HepG2 (cell line): ENCODE results near the gene FANCE. TPM values are rescaled to one million over a fixed set of nuclear protein-coding genes. Genes with fewer than 3 reads are reported as not detected.

ENCODE experiments used
- ATAC-seq: fragments of 200-7000 bp; cut with Tn5 transposase; 3 replicates; pipeline ENCODE4 v1.9.1; 2020; ENCODE audit warnings: mild to moderate bottlenecking, moderate library complexity
- BruUV-seq: library from RNA; stranded (reverse); fragments of 400-500 nt; replicated peaks from 2 replicates; lab custom pipeline; 2021; lab: Mats Ljungman, UMichigan
- CTCF ChIA-PET: fragments of 300-600 bp; formaldehyde crosslinking; extraction: SDS; loops from one replicate; lab custom pipeline; 2021; ENCODE audit warnings: low total read pairs, inconsistent platforms, low intra/inter-chr PET ratio; lab: Yijun Ruan, JAX
- POLR2A ChIA-PET: fragments of 350-600 bp; sonication (Branson Sonifier 250); formaldehyde crosslinking; loops from one replicate; lab custom pipeline; 2020; ENCODE audit warnings: antibody characterized with exemption, inconsistent platforms; lab: Yijun Ruan, JAX
- DNase-seq: peaks from one replicate; pipeline ENCODE4 v3.0.0-alpha.2; 2015; ENCODE audit warnings: low spot score
- FAIRE-seq: peaks from 3 replicates; lab custom pipeline; 2011; peaks lifted over from hg19 to GRCh38; lab: Jason Lieb, UNC
- H2AFZ ChIP-seq: one replicate; pipeline ENCODE4 v1.6.1; 2011; ENCODE audit warnings: low read length, inconsistent platforms
- H3K27ac ChIP-seq: fragments of 300-600 bp; 3 replicates; pipeline ENCODE4 v1.8.0; 2011; ENCODE audit warnings: mixed run types, mild to moderate bottlenecking, mixed read lengths, low read length, inconsistent platforms; ENCODE audit not compliant: insufficient read depth; ENCODE audit errors: extremely low read length
- H3K27me3 ChIP-seq, 2 experiments: fragments of 200-600 bp in 1 of 2; 2 replicates in 1 of 2; 3 replicates in 1 of 2; pipeline versions ENCODE4 v1.6.0 to v1.8.0; 2011; ENCODE audit warnings: low read length in 2 of 2, mild to moderate bottlenecking in 2 of 2, moderate library complexity in 2 of 2, inconsistent platforms in 1 of 2; ENCODE audit not compliant: insufficient read depth in 2 of 2, control insufficient read depth in 1 of 2
- H3K36me3 ChIP-seq, 2 experiments: fragments of 200-600 bp in 1 of 2; replicated peaks in 1 of 2; 2 replicates in 1 of 2; 3 replicates in 1 of 2; pipeline versions ENCODE4 v1.5.1 to v1.8.0; 2011; ENCODE audit warnings: low read length in 2 of 2, inconsistent platforms in 1 of 2; ENCODE audit not compliant: insufficient read depth in 2 of 2, control insufficient read depth in 1 of 2
- H3K4me1 ChIP-seq: 2 replicates; pipeline ENCODE4 v1.5.1; 2012; ENCODE audit warnings: low read length, inconsistent platforms; ENCODE audit not compliant: insufficient read depth
- H3K4me2 ChIP-seq: 2 replicates; pipeline ENCODE4 v1.6.0; 2011; ENCODE audit warnings: low read depth, low read length, inconsistent platforms
- H3K4me3 ChIP-seq, 3 experiments: fragments of 200-600 bp in 1 of 3; sonication (generic), shearing (Covaris generic) in 1 of 3; replicated peaks in 1 of 3; 2 replicates each; pipeline ENCODE4 v1.5.1; 2011 to 2016; ENCODE audit warnings: low read length in 3 of 3, inconsistent platforms in 2 of 3, low read depth in 2 of 3, mild to moderate bottlenecking in 2 of 3, control low read depth in 1 of 3, mixed read lengths in 1 of 3; ENCODE audit not compliant: insufficient read depth in 1 of 3
- H3K79me2 ChIP-seq: one replicate; pipeline ENCODE4 v1.6.1; 2011; ENCODE audit warnings: low read length, inconsistent platforms; ENCODE audit not compliant: insufficient read depth
- H3K9ac ChIP-seq: 2 replicates; pipeline ENCODE4 v1.6.0; 2011; ENCODE audit warnings: mild to moderate bottlenecking, low read depth, low read length, inconsistent platforms; ENCODE audit not compliant: insufficient read depth
- H3K9me3 ChIP-seq: 2 replicates; pipeline ENCODE4 v1.5.1; 2012; ENCODE audit warnings: mild to moderate bottlenecking, low read length
- H4K20me1 ChIP-seq: 2 replicates; pipeline ENCODE4 v1.6.0; 2011; ENCODE audit warnings: inconsistent platforms, mild to moderate bottlenecking, low read length, moderate library complexity; ENCODE audit not compliant: insufficient read depth
- MBNL3 ChIP-seq: fragments of 250-450 bp; sonication (Bioruptor Pico); conservative IDR thresholded peaks from 2 replicates; pipeline ENCODE4 v1.8.0; 2022; ENCODE audit warnings: mild to moderate bottlenecking, inconsistent platforms
- MXD4 ChIP-seq: IDR thresholded peaks from 2 replicates; pipeline ENCODE4 v1.6.1; 2016; ENCODE audit warnings: mild to moderate bottlenecking, missing biosample characterization, missing genetic modification reagents
- RBM22 ChIP-seq: fragments of 200-400 bp; formaldehyde crosslinking; optimal IDR thresholded peaks from 2 replicates; pipeline ENCODE3; 2017; ENCODE audit warnings: mild to moderate bottlenecking, low read length, moderate library complexity
- REL ChIP-seq: sonication (generic); formaldehyde crosslinking; conservative IDR thresholded peaks from 2 replicates; pipeline ENCODE4 v1.8.0; 2022; ENCODE audit warnings: mild to moderate bottlenecking, missing genetic modification reagents, moderate library complexity
- TCF12 ChIP-seq, 2 experiments: fragments of 450-650 bp in 1 of 2; sonication (generic) in 1 of 2; formaldehyde crosslinking in 1 of 2; IDR thresholded peaks; 2 replicates each; pipeline versions ENCODE4 v1.6.1 to v1.8.0; 2017 to 2022; ENCODE audit warnings: antibody characterized with exemption in 1 of 2, mild to moderate bottlenecking in 1 of 2, missing genetic modification reagents in 1 of 2, moderate library complexity in 1 of 2
- ZNF773 ChIP-seq: sonication (generic); formaldehyde crosslinking; IDR thresholded peaks from 2 replicates; pipeline ENCODE4 v1.4.0; 2020; ENCODE audit warnings: missing genetic modification reagents, borderline replicate concordance
- WGBS: methylation state at CpG from one replicate; pipeline ENCODE4 v1.1.6; 2017; ENCODE audit warnings: low lambda C conversion rate; 5-methylcytosine and 5-hydroxymethylcytosine counted together
- in situ Hi-C: cut with HindIII; loops from 2 replicates; pipeline ENCODE4 v1.10.0; 2017; ENCODE audit warnings: low pct_unique_long_range_greater_than_20kb; ENCODE audit not compliant: extremely low pct_ligation_motif_present
- intact Hi-C: fragments of 100-400 bp; cut with micrococcal nuclease; formaldehyde crosslinking; loops from one replicate; pipeline ENCODE4 v1.10.0; 2022; ENCODE audit not compliant: unreplicated experiment
- polyA plus RNA-seq, 8 experiments: library from polyadenylated mRNA; depleted of rRNA in 3 of 8; stranded (reverse) in 7 of 8; unstranded in 1 of 8; fragments of >200 nt; fragmentation: Illumina TruSeq in 4 of 8; extraction: Trizol in 4 of 8; gene quantifications; 2 replicates each; pipeline versions ENCODE4 v1.2.1 to v1.2.3, GENCODE V29; 2011 to 2016; ENCODE audit warnings: low read depth in 4 of 8, missing spikeins in 1 of 8, mixed read lengths in 1 of 8; ENCODE audit not compliant: insufficient read depth in 1 of 8
- total RNA-seq, 5 experiments: library from RNA; depleted of rRNA; stranded (reverse); fragments of >200 nt; fragmentation: Illumina TruSeq; extraction: Trizol; gene quantifications; 2 replicates each; pipeline ENCODE4 v1.2.3, GENCODE V29; 2016; ENCODE audit warnings: low read depth in 1 of 5
- TF ChIP-seq, protein P1 (sequence below): sonication (generic); formaldehyde crosslinking; IDR thresholded peaks from 2 replicates; pipeline ENCODE4 v1.9.0; 2021; ENCODE audit warnings: missing genetic modification reagents, borderline replicate concordance

The FANCE gene
- total and polyA plus RNA-seq, 2 of the 13 experiments (the other 11 are each of a cell fraction or from before 2014, with no cell fraction given), result 7.1 to 11.2 TPM

DNA sequence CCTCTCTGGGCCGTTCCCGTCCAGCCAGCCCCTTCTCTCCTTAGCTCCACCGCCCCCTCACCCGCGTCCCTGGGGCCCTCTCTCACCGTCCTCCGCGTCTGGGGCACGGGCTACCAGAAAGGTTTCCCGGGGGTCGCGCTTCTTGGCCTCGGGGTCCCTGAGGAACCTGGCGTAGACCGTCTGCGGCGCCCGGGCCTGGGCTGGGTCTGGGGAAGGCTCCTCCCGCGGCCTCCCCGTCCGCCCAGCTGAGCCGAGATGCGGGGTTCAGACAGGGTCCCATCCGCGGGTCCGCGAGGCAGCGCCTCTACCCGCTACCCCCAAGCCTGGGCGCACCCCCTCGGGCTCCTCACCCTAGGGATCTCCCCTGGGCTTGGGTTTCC is 59.4 kb downstream of the FANCE start:
- Histone ChIP-seq H2AFZ (no peak overlapping the region), H4K20me1 (no peaks in the 10 kb centered on the region), H3K79me2 (no peaks in the 10 kb centered on the region)
- intact Hi-C loops, result no loop called here
- ATAC-seq, result no peak
- in situ Hi-C loops, result no loop called here
- TF ChIP-seq REL (CRISPR knock-in tag), result no peak
- TF ChIP-seq RBM22, result no peak
- TF ChIP-seq, protein P1, sequence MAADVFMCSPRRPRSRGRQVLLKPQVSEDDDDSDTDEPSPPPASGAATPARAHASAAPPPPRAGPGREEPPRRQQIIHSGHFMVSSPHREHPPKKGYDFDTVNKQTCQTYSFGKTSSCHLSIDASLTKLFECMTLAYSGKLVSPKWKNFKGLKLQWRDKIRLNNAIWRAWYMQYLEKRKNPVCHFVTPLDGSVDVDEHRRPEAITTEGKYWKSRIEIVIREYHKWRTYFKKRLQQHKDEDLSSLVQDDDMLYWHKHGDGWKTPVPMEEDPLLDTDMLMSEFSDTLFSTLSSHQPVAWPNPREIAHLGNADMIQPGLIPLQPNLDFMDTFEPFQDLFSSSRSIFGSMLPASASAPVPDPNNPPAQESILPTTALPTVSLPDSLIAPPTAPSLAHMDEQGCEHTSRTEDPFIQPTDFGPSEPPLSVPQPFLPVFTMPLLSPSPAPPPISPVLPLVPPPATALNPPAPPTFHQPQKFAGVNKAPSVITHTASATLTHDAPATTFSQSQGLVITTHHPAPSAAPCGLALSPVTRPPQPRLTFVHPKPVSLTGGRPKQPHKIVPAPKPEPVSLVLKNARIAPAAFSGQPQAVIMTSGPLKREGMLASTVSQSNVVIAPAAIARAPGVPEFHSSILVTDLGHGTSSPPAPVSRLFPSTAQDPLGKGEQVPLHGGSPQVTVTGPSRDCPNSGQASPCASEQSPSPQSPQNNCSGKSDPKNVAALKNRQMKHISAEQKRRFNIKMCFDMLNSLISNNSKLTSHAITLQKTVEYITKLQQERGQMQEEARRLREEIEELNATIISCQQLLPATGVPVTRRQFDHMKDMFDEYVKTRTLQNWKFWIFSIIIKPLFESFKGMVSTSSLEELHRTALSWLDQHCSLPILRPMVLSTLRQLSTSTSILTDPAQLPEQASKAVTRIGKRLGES (CRISPR knock-in tag), result no peak
- TF ChIP-seq MXD4 (CRISPR knock-in tag), result no peak
- TF ChIP-seq TCF12 (IDR thresholded peaks at IDR 0.05), result no peak
- TF ChIP-seq TCF12 (CRISPR knock-in tag; IDR thresholded peaks at IDR 0.05), result no peak
- TF ChIP-seq MBNL3 (CRISPR knock-in tag), result no peak
- TF ChIP-seq ZNF773, result no peak
- TF ChIP-seq, all 625 proteins: peak for 0
- no TSS peak for BruUV-seq
- POLR2A ChIA-PET, result no interaction called here
- 45% methylated on average over 29 of the region's 32 CpGs for WGBS
- CTCF ChIA-PET, result no interaction called here
- Histone ChIP-seq H3K9me3 (no peaks in the 10 kb centered on the region), H3K27me3 (peaks cover 2 to 65% of the 10 kb centered on the region in 2 experiments; a peak in 4 of 5 replicates), H3K9ac (no peak overlapping the region), H3K4me1 (peaks cover 4% of the 10 kb centered on the region; the same call in 1 of the 2 replicates), H3K4me3 (no peak overlapping the region), H3K4me2 (no peak overlapping the region), H3K36me3 (no peaks in the 10 kb centered on the region), H3K27ac (no peak overlapping the region)
- no peak for FAIRE-seq
- no peak for DNase-seq
